Epithelial cell of proximal tubule (primary cell): Measurements from ENCODE around the gene ARHGAP40. TPM values are rescaled to one million over a fixed set of nuclear protein-coding genes. Genes with fewer than 3 reads are reported as not detected.

Experiments used
- DNase-seq: peaks from one replicate; pipeline ENCODE4 v3.0.0-alpha.2; 2011; ENCODE audit warnings: low read depth
- H3K4me3 ChIP-seq: 2 replicates; pipeline ENCODE4 v1.5.1; 2011; ENCODE audit warnings: low read depth, mild to moderate bottlenecking, low read length
- total RNA-seq: library from RNA; depleted of rRNA; stranded (reverse); fragments of >200 nt; gene quantifications from 2 replicates; pipeline ENCODE4 v1.2.3, GENCODE V29; 2015
- TF ChIP-seq, protein P1 (sequence below): conservative IDR thresholded peaks from 2 replicates; pipeline ENCODE4 v1.5.1; 2012; ENCODE audit warnings: low read depth, mild to moderate bottlenecking, low read length

The ARHGAP40 gene
- total RNA-seq, 1 donor from 2014 or later: 5.6 TPM

GRCh38 chr20:38640521-38640920 lies 38.9 kb downstream of the ARHGAP40 start:
- no peak overlapping the region for H3K4me3 ChIP-seq
- DNase-seq: no peak

DNA sequence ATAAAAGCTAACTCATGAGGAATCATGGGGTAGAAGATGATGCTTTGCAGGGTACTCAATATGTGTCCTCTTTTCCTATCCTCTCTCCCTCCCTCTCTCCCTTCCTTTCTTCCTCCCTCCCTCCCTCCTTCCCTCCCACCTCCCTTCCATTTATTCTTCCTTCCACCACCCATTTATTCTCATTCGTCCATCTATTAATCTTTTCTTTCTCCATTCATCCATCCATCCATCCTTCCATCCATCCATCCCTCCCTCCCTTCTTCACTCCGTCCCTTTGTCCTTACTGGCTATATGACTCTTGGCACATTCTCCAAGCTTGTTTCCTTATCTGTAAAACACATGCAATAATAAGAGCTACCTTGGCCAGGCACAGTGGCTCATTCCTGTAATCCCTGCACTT lies 40.9 kb downstream of the ARHGAP40 start:
- TF ChIP-seq, protein P1, sequence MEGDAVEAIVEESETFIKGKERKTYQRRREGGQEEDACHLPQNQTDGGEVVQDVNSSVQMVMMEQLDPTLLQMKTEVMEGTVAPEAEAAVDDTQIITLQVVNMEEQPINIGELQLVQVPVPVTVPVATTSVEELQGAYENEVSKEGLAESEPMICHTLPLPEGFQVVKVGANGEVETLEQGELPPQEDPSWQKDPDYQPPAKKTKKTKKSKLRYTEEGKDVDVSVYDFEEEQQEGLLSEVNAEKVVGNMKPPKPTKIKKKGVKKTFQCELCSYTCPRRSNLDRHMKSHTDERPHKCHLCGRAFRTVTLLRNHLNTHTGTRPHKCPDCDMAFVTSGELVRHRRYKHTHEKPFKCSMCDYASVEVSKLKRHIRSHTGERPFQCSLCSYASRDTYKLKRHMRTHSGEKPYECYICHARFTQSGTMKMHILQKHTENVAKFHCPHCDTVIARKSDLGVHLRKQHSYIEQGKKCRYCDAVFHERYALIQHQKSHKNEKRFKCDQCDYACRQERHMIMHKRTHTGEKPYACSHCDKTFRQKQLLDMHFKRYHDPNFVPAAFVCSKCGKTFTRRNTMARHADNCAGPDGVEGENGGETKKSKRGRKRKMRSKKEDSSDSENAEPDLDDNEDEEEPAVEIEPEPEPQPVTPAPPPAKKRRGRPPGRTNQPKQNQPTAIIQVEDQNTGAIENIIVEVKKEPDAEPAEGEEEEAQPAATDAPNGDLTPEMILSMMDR: no peak
- no peak for DNase-seq
- no peak overlapping the region for H3K4me3 ChIP-seq

More at GRCh38 chr20:38640521-38640920, 38.9 kb downstream of the ARHGAP40 start:
- TF ChIP-seq, protein P1: no peak

DNA sequence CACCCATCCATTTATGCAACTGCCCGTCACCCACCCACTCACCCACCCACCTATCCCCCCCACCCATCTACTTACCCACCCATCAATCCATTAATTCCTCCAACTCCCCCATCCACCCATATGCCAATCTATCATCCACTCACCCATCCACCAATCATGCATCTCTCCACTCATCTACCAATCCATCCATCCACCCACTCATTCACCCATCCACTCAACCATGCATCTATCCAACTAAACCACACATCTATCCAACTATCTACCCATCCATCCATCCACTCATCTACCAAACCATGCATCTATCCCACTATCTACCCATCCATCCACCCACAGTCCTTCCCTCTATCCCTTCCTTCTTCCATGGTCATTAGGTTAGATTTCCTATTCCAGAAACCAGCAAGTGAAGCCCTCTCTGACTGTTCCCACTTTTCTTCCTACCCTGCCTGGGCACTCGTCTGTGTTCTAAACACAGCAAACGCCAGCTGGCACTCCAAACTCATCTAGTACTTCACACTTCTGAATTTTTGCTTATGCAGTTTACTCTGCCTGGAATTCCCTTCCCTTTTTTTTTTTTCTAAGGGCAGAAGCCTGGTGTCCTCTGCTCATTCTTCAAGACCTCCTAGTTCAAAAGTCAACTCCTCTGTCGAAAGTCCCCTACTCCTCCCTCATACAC lies 43.1 kb downstream of the ARHGAP40 start:
- TF ChIP-seq, protein P1: no peak
- DNase-seq: no peak
- no peak overlapping the region for H3K4me3 ChIP-seq

DNA sequence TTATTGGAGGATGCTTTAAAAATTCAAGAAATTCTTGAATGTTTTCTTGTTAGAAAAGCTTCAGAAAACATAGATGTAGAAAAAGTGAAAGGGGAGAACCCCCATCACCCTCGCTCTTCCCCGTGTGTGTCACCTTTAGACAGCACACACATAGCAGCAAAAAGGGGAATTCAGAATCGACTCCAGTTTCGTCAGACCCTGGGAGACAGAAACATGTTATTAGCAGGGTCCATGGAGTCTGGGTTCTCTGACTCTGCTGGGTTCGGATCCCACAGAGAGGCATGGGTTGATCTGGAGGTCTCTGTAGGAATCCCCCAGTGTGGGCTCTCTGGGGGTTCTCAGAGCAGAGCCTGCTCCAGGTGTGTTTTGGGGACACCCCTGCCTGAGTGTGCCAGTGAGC lies 43.7 kb downstream of the ARHGAP40 start:
- H3K4me3 ChIP-seq: no peak overlapping the region
- DNase-seq: no peak
- TF ChIP-seq, protein P1: no peak

DNA sequence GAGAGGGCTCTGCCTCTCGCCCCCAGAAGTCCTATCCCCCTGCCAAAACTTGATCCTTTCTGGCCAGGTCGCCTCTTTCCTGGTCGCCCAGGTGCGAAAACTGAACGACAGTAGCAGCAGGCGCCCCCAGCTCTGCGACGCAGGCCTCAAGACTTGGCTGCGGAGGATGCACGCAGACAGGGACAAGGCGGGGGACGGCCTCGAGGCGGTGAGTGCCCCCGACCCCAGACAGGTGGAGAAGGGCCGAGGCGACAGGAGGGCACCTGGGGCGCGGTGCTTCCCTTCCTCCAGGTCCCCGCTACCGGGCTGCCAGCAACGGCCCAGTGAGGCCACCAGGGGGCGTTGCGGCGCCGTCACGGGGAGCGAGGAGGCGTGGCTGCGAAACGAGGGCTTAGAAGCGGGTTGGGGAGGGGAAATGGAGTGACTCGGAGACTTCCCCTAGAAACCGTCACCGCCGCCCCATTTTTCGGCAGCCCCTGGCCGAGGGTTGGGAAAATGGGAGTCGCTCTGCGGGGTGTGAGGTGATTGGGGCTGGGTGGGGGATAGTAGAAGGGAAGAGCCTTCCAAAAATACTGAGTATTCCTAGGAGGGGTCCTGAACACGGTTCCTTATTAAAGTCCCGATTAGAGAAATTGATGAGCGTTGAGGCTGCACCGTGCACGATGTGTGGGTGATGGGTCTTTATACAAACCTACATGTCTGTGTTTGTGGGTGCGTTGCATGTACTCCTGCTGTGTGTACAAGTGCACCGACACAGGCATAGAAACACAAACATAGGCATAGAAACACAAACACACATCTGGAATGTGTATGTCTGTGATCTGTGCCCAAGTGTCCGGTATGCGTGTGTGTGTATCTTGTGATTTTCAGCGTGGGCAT lies 44.6 kb downstream of the ARHGAP40 start:
- TF ChIP-seq, protein P1: peak; percentile 83
- DNase-seq: no peak

GRCh38 chr20:38649275-38649891 lies 47.8 kb downstream of the ARHGAP40 start:
- H3K4me3 ChIP-seq: no peak overlapping the region
- TF ChIP-seq, protein P1: peak; percentile 62
- no peak for DNase-seq

More for the DNA sequence above, 44.6 kb downstream of the ARHGAP40 start:
- H3K4me3 ChIP-seq: peak overlapping the region; percentile 35
